HepG2 (cell line): Measurements from ENCODE around the gene COL26A1. TPM values are rescaled to one million over a fixed set of nuclear protein-coding genes. Genes with fewer than 3 reads are reported as not detected.

ENCODE experiments used
- ATAC-seq: fragments of 200-7000 bp; cut with Tn5 transposase; 3 replicates; pipeline ENCODE4 v1.9.1; 2020; ENCODE audit warnings: mild to moderate bottlenecking, moderate library complexity
- BruUV-seq: library from RNA; stranded (reverse); fragments of 400-500 nt; replicated peaks from 2 replicates; lab custom pipeline; 2021; lab: Mats Ljungman, UMichigan
- CTCF ChIA-PET: fragments of 300-600 bp; formaldehyde crosslinking; extraction: SDS; loops from one replicate; lab custom pipeline; 2021; ENCODE audit warnings: low total read pairs, inconsistent platforms, low intra/inter-chr PET ratio; lab: Yijun Ruan, JAX
- POLR2A ChIA-PET: fragments of 350-600 bp; sonication (Branson Sonifier 250); formaldehyde crosslinking; loops from one replicate; lab custom pipeline; 2020; ENCODE audit warnings: antibody characterized with exemption, inconsistent platforms; lab: Yijun Ruan, JAX
- DNase-seq: peaks from one replicate; pipeline ENCODE4 v3.0.0-alpha.2; 2015; ENCODE audit warnings: low spot score
- FAIRE-seq: peaks from 3 replicates; lab custom pipeline; 2011; peaks lifted over from hg19 to GRCh38; lab: Jason Lieb, UNC
- H2AFZ ChIP-seq: one replicate; pipeline ENCODE4 v1.6.1; 2011; ENCODE audit warnings: low read length, inconsistent platforms
- H3K27ac ChIP-seq: fragments of 300-600 bp; 3 replicates; pipeline ENCODE4 v1.8.0; 2011; ENCODE audit warnings: mixed run types, mild to moderate bottlenecking, mixed read lengths, low read length, inconsistent platforms; ENCODE audit not compliant: insufficient read depth; ENCODE audit errors: extremely low read length
- H3K27me3 ChIP-seq, 2 experiments: fragments of 200-600 bp in 1 of 2; 2 replicates in 1 of 2; 3 replicates in 1 of 2; pipeline versions ENCODE4 v1.6.0 to v1.8.0; 2011; ENCODE audit warnings: low read length in 2 of 2, mild to moderate bottlenecking in 2 of 2, moderate library complexity in 2 of 2, inconsistent platforms in 1 of 2; ENCODE audit not compliant: insufficient read depth in 2 of 2, control insufficient read depth in 1 of 2
- H3K36me3 ChIP-seq, 2 experiments: fragments of 200-600 bp in 1 of 2; replicated peaks in 1 of 2; 2 replicates in 1 of 2; 3 replicates in 1 of 2; pipeline versions ENCODE4 v1.5.1 to v1.8.0; 2011; ENCODE audit warnings: low read length in 2 of 2, inconsistent platforms in 1 of 2; ENCODE audit not compliant: insufficient read depth in 2 of 2, control insufficient read depth in 1 of 2
- H3K4me1 ChIP-seq: 2 replicates; pipeline ENCODE4 v1.5.1; 2012; ENCODE audit warnings: low read length, inconsistent platforms; ENCODE audit not compliant: insufficient read depth
- H3K4me2 ChIP-seq: 2 replicates; pipeline ENCODE4 v1.6.0; 2011; ENCODE audit warnings: low read depth, low read length, inconsistent platforms
- H3K4me3 ChIP-seq, 3 experiments: fragments of 200-600 bp in 1 of 3; sonication (generic), shearing (Covaris generic) in 1 of 3; replicated peaks in 1 of 3; 2 replicates each; pipeline ENCODE4 v1.5.1; 2011 to 2016; ENCODE audit warnings: low read length in 3 of 3, inconsistent platforms in 2 of 3, low read depth in 2 of 3, mild to moderate bottlenecking in 2 of 3, control low read depth in 1 of 3, mixed read lengths in 1 of 3; ENCODE audit not compliant: insufficient read depth in 1 of 3
- H3K79me2 ChIP-seq: one replicate; pipeline ENCODE4 v1.6.1; 2011; ENCODE audit warnings: low read length, inconsistent platforms; ENCODE audit not compliant: insufficient read depth
- H3K9ac ChIP-seq: 2 replicates; pipeline ENCODE4 v1.6.0; 2011; ENCODE audit warnings: mild to moderate bottlenecking, low read depth, low read length, inconsistent platforms; ENCODE audit not compliant: insufficient read depth
- H3K9me3 ChIP-seq: 2 replicates; pipeline ENCODE4 v1.5.1; 2012; ENCODE audit warnings: mild to moderate bottlenecking, low read length
- H4K20me1 ChIP-seq: 2 replicates; pipeline ENCODE4 v1.6.0; 2011; ENCODE audit warnings: inconsistent platforms, mild to moderate bottlenecking, low read length, moderate library complexity; ENCODE audit not compliant: insufficient read depth
- FOXM1 ChIP-seq: sonication (generic); formaldehyde crosslinking; IDR thresholded peaks from 2 replicates; pipeline ENCODE4 v1.5.0; 2020; ENCODE audit warnings: missing genetic modification reagents
- JDP2 ChIP-seq: sonication (generic); formaldehyde crosslinking; IDR thresholded peaks from 2 replicates; pipeline ENCODE4 v1.8.1; 2022; ENCODE audit warnings: missing genetic modification reagents, borderline replicate concordance
- NKX3-1 ChIP-seq: sonication (generic); formaldehyde crosslinking; IDR thresholded peaks from 2 replicates; pipeline ENCODE4 v1.5.0; 2020; ENCODE audit warnings: missing genetic modification reagents
- NR0B2 ChIP-seq: sonication (generic); formaldehyde crosslinking; IDR thresholded peaks from 2 replicates; pipeline ENCODE4 v1.4.0; 2020; ENCODE audit warnings: mild to moderate bottlenecking, missing genetic modification reagents
- ZNF232 ChIP-seq: sonication (generic); formaldehyde crosslinking; IDR thresholded peaks from 2 replicates; pipeline ENCODE4 v1.4.0; 2020; ENCODE audit warnings: missing genetic modification reagents, borderline replicate concordance
- ZNF235 ChIP-seq: sonication (generic); formaldehyde crosslinking; IDR thresholded peaks from 2 replicates; pipeline ENCODE4 v1.8.1; 2023; ENCODE audit warnings: mild to moderate bottlenecking, missing genetic modification reagents, borderline replicate concordance
- ZNF329 ChIP-seq: sonication (generic); formaldehyde crosslinking; IDR thresholded peaks from 2 replicates; pipeline ENCODE4 v1.9.0; 2021; ENCODE audit warnings: low read depth, mild to moderate bottlenecking, missing genetic modification reagents
- ZNF432 ChIP-seq: sonication (generic); formaldehyde crosslinking; IDR thresholded peaks from 2 replicates; pipeline ENCODE4 v1.5.0; 2020; ENCODE audit warnings: missing genetic modification reagents, mild to moderate bottlenecking, borderline replicate concordance
- ZNF589 ChIP-seq: sonication (generic); formaldehyde crosslinking; conservative IDR thresholded peaks from 2 replicates; pipeline ENCODE4 v1.8.0; 2022; ENCODE audit warnings: mild to moderate bottlenecking, moderate library complexity, missing genetic modification reagents
- ZNF619 ChIP-seq: sonication (generic); formaldehyde crosslinking; IDR thresholded peaks from 2 replicates; pipeline ENCODE4 v1.4.0; 2020; ENCODE audit warnings: mild to moderate bottlenecking, missing genetic modification reagents
- ZNF713 ChIP-seq: sonication (generic); formaldehyde crosslinking; IDR thresholded peaks from 2 replicates; pipeline ENCODE4 v1.4.0; 2020; ENCODE audit warnings: mild to moderate bottlenecking, missing genetic modification reagents
- ZNF775 ChIP-seq: sonication (generic); formaldehyde crosslinking; IDR thresholded peaks from 2 replicates; pipeline ENCODE4 v1.4.0; 2020; ENCODE audit warnings: missing genetic modification reagents, mild to moderate bottlenecking, moderate library complexity, borderline replicate concordance
- WGBS: methylation state at CpG from one replicate; pipeline ENCODE4 v1.1.6; 2017; ENCODE audit warnings: low lambda C conversion rate; 5-methylcytosine and 5-hydroxymethylcytosine counted together
- in situ Hi-C: cut with HindIII; loops from 2 replicates; pipeline ENCODE4 v1.10.0; 2017; ENCODE audit warnings: low pct_unique_long_range_greater_than_20kb; ENCODE audit not compliant: extremely low pct_ligation_motif_present
- intact Hi-C: fragments of 100-400 bp; cut with micrococcal nuclease; formaldehyde crosslinking; loops from one replicate; pipeline ENCODE4 v1.10.0; 2022; ENCODE audit not compliant: unreplicated experiment
- polyA plus RNA-seq, 8 experiments: library from polyadenylated mRNA; depleted of rRNA in 3 of 8; stranded (reverse) in 7 of 8; unstranded in 1 of 8; fragments of >200 nt; fragmentation: Illumina TruSeq in 4 of 8; extraction: Trizol in 4 of 8; gene quantifications; 2 replicates each; pipeline versions ENCODE4 v1.2.1 to v1.2.3, GENCODE V29; 2011 to 2016; ENCODE audit warnings: low read depth in 4 of 8, missing spikeins in 1 of 8, mixed read lengths in 1 of 8; ENCODE audit not compliant: insufficient read depth in 1 of 8
- total RNA-seq, 5 experiments: library from RNA; depleted of rRNA; stranded (reverse); fragments of >200 nt; fragmentation: Illumina TruSeq; extraction: Trizol; gene quantifications; 2 replicates each; pipeline ENCODE4 v1.2.3, GENCODE V29; 2016; ENCODE audit warnings: low read depth in 1 of 5
- TF ChIP-seq, protein P1 (sequence below): sonication (generic); formaldehyde crosslinking; IDR thresholded peaks from 2 replicates; pipeline ENCODE4 v1.4.0; 2020; ENCODE audit warnings: missing genetic modification reagents

COL26A1 gene
- total and polyA plus RNA-seq, 2 of the 13 experiments (the other 11 are each of a cell fraction or from before 2014, with no cell fraction given) = 7.8 to 9.2 TPM

DNA sequence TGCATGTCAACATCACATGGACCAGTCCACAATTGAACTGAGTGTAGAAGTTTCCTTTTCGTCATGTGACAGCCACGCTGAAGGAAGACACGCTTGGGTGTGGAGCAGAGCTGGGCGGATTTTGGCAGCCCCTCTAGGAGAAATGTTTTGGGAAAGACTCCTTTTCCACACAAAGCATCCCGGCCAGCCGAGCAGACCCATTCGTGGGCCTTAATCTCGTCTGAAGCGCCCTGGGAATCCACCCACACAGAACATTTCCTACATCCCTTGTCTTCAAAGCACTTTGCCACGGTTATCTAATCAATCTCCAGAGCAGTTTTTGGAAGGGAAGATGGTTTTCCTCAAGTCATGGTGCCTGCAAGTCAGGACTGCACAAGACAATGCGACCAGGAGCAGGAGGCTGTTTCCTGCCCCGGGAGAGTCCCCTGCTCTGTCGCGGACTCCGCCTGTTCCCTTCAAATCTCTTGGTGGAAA, 32.6 kb upstream of the COL26A1 start:
- FAIRE-seq = no peak
- BruUV-seq = no TSS peak

More for the DNA sequence above, 32.6 kb upstream of the COL26A1 start:
- Histone ChIP-seq H3K4me2 (no peak overlapping the region), H4K20me1 (no peaks in the 10 kb centered on the region), H3K9ac (no peak overlapping the region), H2AFZ (no peak overlapping the region), H3K79me2 (no peaks in the 10 kb centered on the region), H3K4me3 (no peak overlapping the region), H3K9me3 (no peaks in the 10 kb centered on the region), H3K27ac (no peak overlapping the region), H3K4me1 (no peaks in the 10 kb centered on the region; the same call in 1 of the 2 replicates), H3K36me3 (no peaks in the 10 kb centered on the region), H3K27me3 (no peaks in the 10 kb centered on the region; a peak in 1 of 5 replicates)
- DNase-seq = no peak
- in situ Hi-C loops = no loop called here
- TF ChIP-seq ZNF775 (CRISPR knock-in tag) (no peak), NR0B2 (CRISPR knock-in tag) (no peak), ZNF235 (no peak), NKX3-1 (no peak), JDP2 (no peak), ZNF232 (no peak), ZNF713 (CRISPR knock-in tag) (no peak), ZNF329 (CRISPR knock-in tag) (no peak), ZNF619 (no peak), FOXM1 (CRISPR knock-in tag) (no peak), ZNF589 (CRISPR knock-in tag) (no peak), ZNF432 (CRISPR knock-in tag) (no peak)
- TF ChIP-seq, protein P1, sequence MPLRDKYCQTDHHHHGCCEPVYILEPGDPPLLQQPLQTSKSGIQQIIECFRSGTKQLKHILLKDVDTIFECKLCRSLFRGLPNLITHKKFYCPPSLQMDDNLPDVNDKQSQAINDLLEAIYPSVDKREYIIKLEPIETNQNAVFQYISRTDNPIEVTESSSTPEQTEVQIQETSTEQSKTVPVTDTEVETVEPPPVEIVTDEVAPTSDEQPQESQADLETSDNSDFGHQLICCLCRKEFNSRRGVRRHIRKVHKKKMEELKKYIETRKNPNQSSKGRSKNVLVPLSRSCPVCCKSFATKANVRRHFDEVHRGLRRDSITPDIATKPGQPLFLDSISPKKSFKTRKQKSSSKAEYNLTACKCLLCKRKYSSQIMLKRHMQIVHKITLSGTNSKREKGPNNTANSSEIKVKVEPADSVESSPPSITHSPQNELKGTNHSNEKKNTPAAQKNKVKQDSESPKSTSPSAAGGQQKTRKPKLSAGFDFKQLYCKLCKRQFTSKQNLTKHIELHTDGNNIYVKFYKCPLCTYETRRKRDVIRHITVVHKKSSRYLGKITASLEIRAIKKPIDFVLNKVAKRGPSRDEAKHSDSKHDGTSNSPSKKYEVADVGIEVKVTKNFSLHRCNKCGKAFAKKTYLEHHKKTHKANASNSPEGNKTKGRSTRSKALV (CRISPR knock-in tag) = no peak
- WGBS = 47% methylated on average over 14 of the region's 15 CpGs
- ChIA-PET CTCF (no interaction called here), POLR2A (no interaction called here)
- no peak for ATAC-seq
- intact Hi-C loops = no loop called here
